ENCODE results near the gene CFL1. TPM values are rescaled to one million over a fixed set of nuclear protein-coding genes. Genes with fewer than 3 reads are reported as not detected.

The CFL1 gene
- total and polyA plus RNA-seq, 10 of the 15 experiments (the other 5 are each of a cell fraction or from before 2014, with no cell fraction given): 164 to 2,994 (median 1,500) TPM

GRCh38 chr11:65822776-65823528, 35.0 kb downstream of the CFL1 start:
- intact Hi-C loops (cut with micrococcal nuclease; ENCODE audit: unreplicated experiment) (no loop called here), in situ Hi-C loops (cut with MboI) (loop anchor here (5.0 kb wide), 2 partner anchors 46 to 111 kb away; partner anchors contain the start of gene KAT5)
- no TSS peak for BruUV-seq (replicated peaks)
- Histone ChIP-seq H3K9ac (ENCODE audit: control insufficient read depth, insufficient read depth, low read length) (no peak overlapping the region), H3K79me2 (ENCODE audit: control insufficient read depth, insufficient read depth, low read length) (no peaks in the 10 kb centered on the region), H3K4me1 (ENCODE audit: control insufficient read depth, insufficient read depth, low read length) (no peaks in the 10 kb centered on the region; the same call in 1 of the 2 replicates), H3K9me3 (replicated peaks; ENCODE audit: control insufficient read depth, insufficient read depth, low read length) (no peaks in the 10 kb centered on the region), H4K20me1 (ENCODE audit: control insufficient read depth, insufficient read depth) (no peaks in the 10 kb centered on the region), H2AFZ (ENCODE audit: control insufficient read depth, low read depth, low read length) (no peak overlapping the region), H3K36me3 (ENCODE audit: control insufficient read depth in 2 of 2, insufficient read depth in 2 of 2, low read length in 1 of 2) (no peaks in the 10 kb centered on the region), H3K27me3 (replicated peaks in 1 of 2; ENCODE audit: control insufficient read depth in 2 of 2, insufficient read depth in 2 of 2, low read length in 1 of 2) (no peaks in the 10 kb centered on the region), H3K27ac (ENCODE audit: control insufficient read depth, insufficient read depth) (no peak overlapping the region), H3K4me3 (no peak overlapping the region), H3K4me2 (ENCODE audit: control insufficient read depth, insufficient read depth) (no peak overlapping the region)
- ChIA-PET CTCF (interaction anchor here (0.8 to 2.6 kb wide), 7 partner anchors 18 to 166 kb away, joined by 3 to 17 read pairs (median 4); partner anchors contain the start of gene AP5B1), RAD21 (ENCODE audit: unreplicated experiment) (interaction anchor here (0.5 to 1.1 kb wide), 2 partner anchors 62 to 86 kb away, joined by 3 to 4 read pairs; no protein-coding TSS in a partner anchor), SMC1A (ENCODE audit: uncharacterized antibody, unreplicated experiment) (interaction anchor here (1.0 to 1.5 kb wide), 5 partner anchors 9 to 165 kb away, joined by 3 to 5 read pairs (median 3); partner anchors contain the start of gene KAT5), POLR2A (interaction anchor here (0.6 to 1.0 kb wide), 4 partner anchors 9 to 67 kb away, joined by 3 to 5 read pairs (median 4); partner anchors contain the start of gene CCDC85B)
- no peak for TF ChIP-seq SREBF1 (IDR thresholded peaks at IDR 0.05; ENCODE audit: low read length)
- TF ChIP-seq IKZF2 (IDR thresholded peaks at IDR 0.05): no peak
- TF ChIP-seq CBFB (IDR thresholded peaks at IDR 0.05; ENCODE audit: low read depth): no peak
- TF ChIP-seq BCL11A (IDR thresholded peaks at IDR 0.05; ENCODE audit: low read depth, low read length): no peak
- no peak for TF ChIP-seq MTA3 (IDR thresholded peaks at IDR 0.05; ENCODE audit: borderline replicate concordance, low read length)
- no peak for TF ChIP-seq CHD2 (IDR thresholded peaks at IDR 0.05; ENCODE audit: borderline replicate concordance, low read depth, low read length)
- TF ChIP-seq SIX5 (IDR thresholded peaks at IDR 0.05; ENCODE audit: low read depth, low read length, severe bottlenecking): no peak
- TF ChIP-seq MLLT1 (IDR thresholded peaks at IDR 0.05): no peak
- no peak for ATAC-seq
- WGBS (ENCODE audit: insufficient coverage, insufficient replicate concordance, low lambda C conversion rate, missing lambda C conversion rate): 46% methylated on average over 15 of the region's 15 CpGs
- no peak for FAIRE-seq
- DNase-seq (ENCODE audit: low read depth, low spot score): no peak

Measured in GM12878 (cell line).